CD14-positive monocyte (primary cell): ENCODE results near the gene NLGN1. TPM values are rescaled to one million over a fixed set of nuclear protein-coding genes. Genes with fewer than 3 reads are reported as not detected.

Experiments
- DNase-seq, 3 donors: peaks; one replicate each; pipeline ENCODE4 v3.0.0-alpha.2; 2011 to 2022
- H2AFZ ChIP-seq: 2 replicates; pipeline ENCODE4 v1.6.0; 2012; ENCODE audit warnings: mild to moderate bottlenecking, low read depth, low read length, inconsistent platforms; ENCODE audit not compliant: insufficient read depth, poor library complexity, severe bottlenecking
- H3K27ac ChIP-seq, 2 donors: 1 replicate in 1 of 2; 2 replicates in 1 of 2; pipeline ENCODE4 v1.5.1; 2012 to 2013; ENCODE audit warnings: low read length in 2 of 2, control low read depth in 1 of 2, inconsistent platforms in 1 of 2, low read depth in 1 of 2, mild to moderate bottlenecking in 1 of 2
- H3K27me3 ChIP-seq, 2 donors: one replicate each; pipeline versions ENCODE4 v1.6.0 to v1.6.1; 2011 to 2013; ENCODE audit warnings: low read length in 2 of 2; ENCODE audit not compliant: control insufficient read depth in 2 of 2, insufficient read depth in 2 of 2
- H3K36me3 ChIP-seq, 2 donors: replicated peaks in 1 of 2; 1 replicate in 1 of 2; 2 replicates in 1 of 2; pipeline versions ENCODE4 v1.5.1 to v1.6.1; 2012 to 2013; ENCODE audit warnings: low read length in 2 of 2, control low read depth in 1 of 2, inconsistent platforms in 1 of 2, mild to moderate bottlenecking in 1 of 2; ENCODE audit not compliant: insufficient read depth in 2 of 2, control insufficient read depth in 1 of 2
- H3K4me1 ChIP-seq, 2 donors: 1 replicate in 1 of 2; 2 replicates in 1 of 2; pipeline versions ENCODE4 v1.5.1 to v1.6.1; 2012 to 2013; ENCODE audit warnings: low read length in 2 of 2, control low read depth in 1 of 2, inconsistent platforms in 1 of 2, mild to moderate bottlenecking in 1 of 2, moderate library complexity in 1 of 2; ENCODE audit not compliant: insufficient read depth in 2 of 2, control insufficient read depth in 1 of 2
- H3K4me2 ChIP-seq: replicated peaks from 2 replicates; pipeline ENCODE3; 2012; ENCODE audit warnings: low read length, moderate library complexity, mild to moderate bottlenecking; ENCODE audit not compliant: poor library complexity, severe bottlenecking; ENCODE audit errors: extremely low read depth
- H3K4me3 ChIP-seq, 3 experiments: fragments of 200-600 bp in 1 of 3; sonication (generic) in 1 of 3; replicated peaks in 1 of 3; 1 replicate in 2 of 3; 2 replicates in 1 of 3; pipeline ENCODE4 v1.5.1; 2011 to 2013; ENCODE audit warnings: low read length in 3 of 3, mild to moderate bottlenecking in 3 of 3, control low read depth in 2 of 3, low read depth in 2 of 3, inconsistent platforms in 1 of 3, moderate library complexity in 1 of 3
- H3K79me2 ChIP-seq: 2 replicates; pipeline ENCODE4 v1.6.0; 2012; ENCODE audit warnings: mild to moderate bottlenecking, control low read depth, inconsistent platforms, low read length, moderate library complexity; ENCODE audit not compliant: insufficient read depth
- H3K9ac ChIP-seq: 2 replicates; pipeline ENCODE4 v1.6.0; 2017; ENCODE audit warnings: low read length, mild to moderate bottlenecking; ENCODE audit not compliant: insufficient read depth, poor library complexity, severe bottlenecking
- H3K9me3 ChIP-seq, 2 donors: replicated peaks in 1 of 2; 1 replicate in 1 of 2; 2 replicates in 1 of 2; pipeline versions ENCODE4 v1.5.1 to v1.6.1; 2012 to 2013; ENCODE audit warnings: low read length in 2 of 2, control low read depth in 1 of 2; ENCODE audit not compliant: control insufficient read depth in 1 of 2, insufficient read depth in 1 of 2
- H4K20me1 ChIP-seq: 2 replicates; pipeline ENCODE4 v1.6.0; 2012; ENCODE audit warnings: mild to moderate bottlenecking, low read length, control low read depth, moderate library complexity; ENCODE audit not compliant: insufficient read depth
- H3K27ac Mint-ChIP-seq, 7 donors: one replicate each; pipeline ENCODE4 v1.8.0; 2020; ENCODE audit warnings: mild to moderate bottlenecking in 7 of 7, mixed read lengths in 7 of 7, moderate library complexity in 6 of 7, inconsistent platforms in 2 of 7
- H3K27me3 Mint-ChIP-seq, 3 donors: one replicate each; pipeline ENCODE4 v1.8.0; 2021 to 2022; ENCODE audit warnings: low read depth in 3 of 3, mild to moderate bottlenecking in 3 of 3, mixed read lengths in 3 of 3, moderate library complexity in 3 of 3, inconsistent platforms in 1 of 3
- H3K36me3 Mint-ChIP-seq, 2 donors: one replicate each; pipeline ENCODE4 v1.8.0; 2020; ENCODE audit warnings: mixed read lengths in 2 of 2, inconsistent platforms in 1 of 2, mild to moderate bottlenecking in 1 of 2
- H3K4me1 Mint-ChIP-seq: one replicate; pipeline ENCODE4 v1.8.0; 2020; ENCODE audit warnings: mild to moderate bottlenecking, mixed read lengths
- H3K4me3 Mint-ChIP-seq, 2 donors: one replicate each; pipeline ENCODE4 v1.8.0; 2020; ENCODE audit warnings: mild to moderate bottlenecking in 2 of 2, mixed read lengths in 2 of 2, moderate library complexity in 1 of 2
- H3K9me3 Mint-ChIP-seq, 7 donors: one replicate each; pipeline ENCODE4 v1.8.0; 2020 to 2022; ENCODE audit warnings: mixed read lengths in 7 of 7, mild to moderate bottlenecking in 6 of 7, moderate library complexity in 6 of 7, inconsistent platforms in 2 of 7
- CTCF ChIP-seq: fragments of 200-600 bp; IDR thresholded peaks from one replicate; pipeline ENCODE4 v1.8.0; 2022; ENCODE audit warnings: antibody characterized with exemption, mild to moderate bottlenecking
- WGBS: methylation state at CpG from one replicate; pipeline ENCODE4 v1.1.5; 2013; ENCODE audit warnings: missing lambda C conversion rate; ENCODE audit not compliant: insufficient coverage; 5-methylcytosine and 5-hydroxymethylcytosine counted together
- intact Hi-C, 2 donors: fragments of 100-400 bp; cut with micrococcal nuclease; formaldehyde crosslinking; loops; one replicate each; pipeline versions ENCODE4 v1.15.0 to v1.15.1; 2023
- polyA plus RNA-seq, 3 donors: library from polyadenylated mRNA; depleted of rRNA in 1 of 3; unstranded in 2 of 3; stranded (reverse) in 1 of 3; fragments of 300-500 nt in 2 of 3; fragments of >200 nt in 1 of 3; fragmentation: Illumina TruSeq in 2 of 3; gene quantifications; 1 replicate in 2 of 3; 2 replicates in 1 of 3; pipeline ENCODE4 v1.2.3, GENCODE V29; 2012 to 2021

Gene NLGN1
- polyA plus RNA-seq, 3 donors, result not detected

- peaks cover 0 to 20% (median 10%) of the 10 kb centered on the region in 7 donors for H3K9me3 Mint-ChIP-seq
- WGBS, result no CpG with 5 or more reads among the region's 1 CpG
- H3K4me1 Mint-ChIP-seq, result peaks cover 37% of the 10 kb centered on the region
- no peak overlapping the region for H3K4me3 Mint-ChIP-seq
- H3K27ac ChIP-seq, result no peak overlapping the region
- peaks cover 45 to 55% of the 10 kb centered on the region in 2 donors for H3K27me3 ChIP-seq
- H2AFZ ChIP-seq, result no peak overlapping the region
- H3K36me3 ChIP-seq, result no peaks in the 10 kb centered on the region
- DNase-seq, result no peak
- peaks cover 52 to 61% (median 58%) of the 10 kb centered on the region in 3 donors for H3K27me3 Mint-ChIP-seq
- H3K9ac ChIP-seq, result no peak overlapping the region
- H3K4me1 ChIP-seq, result peaks cover 35 to 38% of the 10 kb centered on the region in 2 donors
- intact Hi-C loops, result no loop called here
- no peaks in the 10 kb centered on the region for H3K9me3 ChIP-seq
- H3K79me2 ChIP-seq, result no peaks in the 10 kb centered on the region
- peaks cover 3 to 9% of the 10 kb centered on the region in 2 donors for H3K36me3 Mint-ChIP-seq
- TF ChIP-seq CTCF, result no peak
- no peak overlapping the region for H3K4me2 ChIP-seq
- no peak overlapping the region for H3K4me3 ChIP-seq
- no peaks in the 10 kb centered on the region for H4K20me1 ChIP-seq
- H3K27ac Mint-ChIP-seq, result no peak overlapping the region
Measured at GRCh38 chr3:173399044-173399443, 1.5 kb downstream of the NLGN1 start.

GRCh38 chr3:173401369-173401768 is 3.8 kb downstream of the NLGN1 start:
- Mint-ChIP-seq H3K4me1 (peaks cover 20% of the 10 kb centered on the region), H3K4me3 (no peak overlapping the region)
- intact Hi-C loops, result no loop called here

More at GRCh38 chr3:173401369-173401768, 3.8 kb downstream of the NLGN1 start:
- H3K4me3 ChIP-seq, result no peak overlapping the region
- no peak overlapping the region for H2AFZ ChIP-seq
- DNase-seq, result no peak
- peaks cover 29 to 33% of the 10 kb centered on the region in 2 donors for H3K27me3 ChIP-seq
- H3K79me2 ChIP-seq, result no peaks in the 10 kb centered on the region
- H4K20me1 ChIP-seq, result no peaks in the 10 kb centered on the region
- no peak overlapping the region for H3K27ac ChIP-seq
- no CpG with 5 or more reads among the region's 3 CpGs for WGBS
- H3K9me3 ChIP-seq, result no peaks in the 10 kb centered on the region
- H3K36me3 Mint-ChIP-seq, result peaks cover 0 to 6% of the 10 kb centered on the region in 2 donors
- H3K27ac Mint-ChIP-seq, result peak overlapping the region in 1 of 7 donors; percentile 71
- peaks cover 0 to 11% (median 6%) of the 10 kb centered on the region in 7 donors for H3K9me3 Mint-ChIP-seq
- peaks cover 34 to 40% (median 39%) of the 10 kb centered on the region in 3 donors for H3K27me3 Mint-ChIP-seq
- no peak overlapping the region for H3K4me2 ChIP-seq
- H3K4me1 ChIP-seq, result peaks cover 18 to 19% of the 10 kb centered on the region in 2 donors
- H3K9ac ChIP-seq, result no peak overlapping the region
- H3K36me3 ChIP-seq, result no peaks in the 10 kb centered on the region
- TF ChIP-seq CTCF, result no peak
